Heart left ventricle (tissue), 16 donors: ENCODE measurements around the gene LRP1B. TPM values are rescaled to one million over a fixed set of nuclear protein-coding genes. Genes with fewer than 3 reads are reported as not detected.

Source experiments
- ATAC-seq, 4 donors: fragments of 200-7000 bp; cut with Tn5 transposase; one replicate each; pipeline ENCODE4 v1.9.1; 2020 to 2022; ENCODE audit warnings: moderate library complexity in 4 of 4, mild to moderate bottlenecking in 3 of 4, moderate number of reproducible peaks in 1 of 4
- DNase-seq, 5 donors: peaks; one replicate each; pipeline ENCODE4 v3.0.0-alpha.2; 2020
- H3K27ac ChIP-seq, 12 donors: fragments of 200-600 bp; sonication (generic) in 4 of 12; one replicate each; pipeline versions ENCODE4 v1.5.0 to v1.8.0; 2016 to 2022; ENCODE audit warnings: mild to moderate bottlenecking in 2 of 12
- H3K27me3 ChIP-seq, 9 donors: fragments of 200-600 bp; sonication (generic) in 2 of 9; one replicate each; pipeline versions ENCODE4 v1.5.1 to v1.8.0; 2016 to 2022; ENCODE audit warnings: mild to moderate bottlenecking in 3 of 9
- H3K36me3 ChIP-seq, 9 donors: fragments of 200-600 bp; sonication (generic) in 2 of 9; one replicate each; pipeline versions ENCODE4 v1.5.0 to v1.8.0; 2018 to 2022; ENCODE audit warnings: mild to moderate bottlenecking in 2 of 9
- H3K4me1 ChIP-seq, 12 donors: fragments of 200-600 bp; sonication (generic) in 4 of 12; one replicate each; pipeline versions ENCODE4 v1.5.0 to v1.8.0; 2016 to 2022; ENCODE audit warnings: mild to moderate bottlenecking in 3 of 12
- H3K4me3 ChIP-seq, 12 donors: fragments of 200-600 bp; sonication (generic) in 4 of 12; one replicate each; pipeline versions ENCODE4 v1.5.0 to v1.8.0; 2017 to 2022; ENCODE audit warnings: mild to moderate bottlenecking in 9 of 12, moderate library complexity in 4 of 12
- H3K9me3 ChIP-seq, 12 donors: fragments of 200-600 bp; sonication (generic) in 4 of 12; one replicate each; pipeline versions ENCODE4 v1.5.0 to v1.8.0; 2016 to 2022; ENCODE audit warnings: mild to moderate bottlenecking in 1 of 12
- POLR2A ChIP-seq, 2 donors: fragments of 450-650 bp; IDR thresholded peaks; one replicate each; pipeline ENCODE4 v1.6.1; 2017; ENCODE audit warnings: antibody characterized with exemption in 2 of 2, mild to moderate bottlenecking in 2 of 2, moderate library complexity in 2 of 2
- WGBS, 4 donors: extraction: QIAGEN DNeasy Blood & Tissue Kit in 2 of 4; methylation state at CpG; one replicate each; pipeline versions ENCODE4 v1.1.5 to v1.1.7; 2013 to 2018; 5-methylcytosine and 5-hydroxymethylcytosine counted together
- intact Hi-C, 10 donors: fragments of 100-400 bp; cut with DNase I; formaldehyde crosslinking; loops; one replicate each; pipeline versions ENCODE4 v1.11.1 to v1.14.2; 2022
- polyA plus RNA-seq, 2 donors: library from polyadenylated mRNA; stranded (reverse); fragments of 200-250 nt; gene quantifications; one replicate each; pipeline ENCODE4 v1.2.3, GENCODE V29; 2013
- total RNA-seq, 9 donors: library from RNA; depleted of rRNA in 2 of 9; stranded (reverse); fragments of >200 nt in 2 of 9; fragmentation: NEBNext Ultra II Directional in 3 of 9; extraction: Animal tissue kit (Norgen Biotek cat#: 25700) in 3 of 9; gene quantifications; one replicate each; pipeline versions ENCODE4 v1.1.0 to v1.2.4, GENCODE V29; 2016 to 2023
- TF ChIP-seq, protein P1 (sequence below), 12 donors: fragments of 200-600 bp; sonication (generic) in 4 of 12; IDR thresholded peaks; one replicate each; pipeline versions ENCODE4 v1.5.0 to v1.8.0; 2018 to 2022; ENCODE audit warnings: antibody characterized with exemption in 12 of 12, mild to moderate bottlenecking in 5 of 12
- donor health status: ischemic (EF 13 %, LVEDD 7.1; RV severe dilation, severe dysfunction).
- donor health status: healthy with polysubstance abuse.
- donor health status: DM: no; HTN: yes; CAD: no.
- donor health status: DM: no; HTN: no; CAD: no.
- donor health status: ischemic (EF 25% LVEDD 6.9; RV normal size, moderate dysfunction).
- donor health status: ischemic (EF 25% LVEDD 5.7; RV mildly dilated, moderate dysfunction).
- donor health status: healthy.
- donor health status: DM: yes; HTN: yes; CAD: no.
- donor health status: ischemic (EF 35%, LVEDD 5.7; RV mildly dilated, moderate dysfunction).
- donor health status: nonischemic (EF 11% LVEDD 7.7; RV severe dilation, severe dysfunction).
- donor health status: DM: yes; HTN: yes; CAD: no.
- donor health status: PGD.
- donor health status: ischemic (EF 29% LVEDD 5.4; RV normal size, mild dysfunction).
- donor health status: nonischemic (EF 23%, LVEDD 6.1; RV moderate dilation, normal function).

Gene LRP1B
- total and polyA plus RNA-seq, 11 donors, result 0.01 to 0.19 (median 0.11) TPM; not detected in 2

DNA sequence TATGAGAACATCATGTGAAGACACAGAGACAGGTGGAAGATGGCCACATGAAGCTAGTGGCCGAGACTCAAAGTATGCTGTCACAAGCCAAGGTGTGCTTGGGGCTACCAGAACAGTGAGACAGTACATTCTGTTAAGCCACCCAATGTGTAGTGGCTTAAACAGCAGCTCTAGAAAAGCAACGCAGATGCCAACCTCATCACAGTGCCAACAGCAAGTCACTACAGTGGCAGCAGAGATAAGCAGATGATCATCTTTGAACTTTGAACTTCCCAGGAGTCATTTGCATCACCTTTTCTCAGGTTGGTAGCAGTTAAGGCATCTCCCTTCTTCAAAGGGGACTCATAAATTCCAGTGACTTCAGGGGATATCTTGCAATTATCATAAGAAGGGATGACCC, 394.4 kb downstream of the LRP1B start:
- no peak overlapping the region for H3K4me3 ChIP-seq
- no peaks in the 10 kb centered on the region for H3K4me1 ChIP-seq
- WGBS, 4 donors, result 84 to 87% (median 86%) methylated on average over 2 of the region's 2 CpGs
- H3K9me3 ChIP-seq, result no peaks in the 10 kb centered on the region
- no peak overlapping the region for H3K27ac ChIP-seq
- ATAC-seq (no peak), DNase-seq (no peak)
- intact Hi-C loops, result no loop called here
- TF ChIP-seq POLR2A (IDR thresholded peaks at IDR 0.05), result no peak
- TF ChIP-seq, protein P1, sequence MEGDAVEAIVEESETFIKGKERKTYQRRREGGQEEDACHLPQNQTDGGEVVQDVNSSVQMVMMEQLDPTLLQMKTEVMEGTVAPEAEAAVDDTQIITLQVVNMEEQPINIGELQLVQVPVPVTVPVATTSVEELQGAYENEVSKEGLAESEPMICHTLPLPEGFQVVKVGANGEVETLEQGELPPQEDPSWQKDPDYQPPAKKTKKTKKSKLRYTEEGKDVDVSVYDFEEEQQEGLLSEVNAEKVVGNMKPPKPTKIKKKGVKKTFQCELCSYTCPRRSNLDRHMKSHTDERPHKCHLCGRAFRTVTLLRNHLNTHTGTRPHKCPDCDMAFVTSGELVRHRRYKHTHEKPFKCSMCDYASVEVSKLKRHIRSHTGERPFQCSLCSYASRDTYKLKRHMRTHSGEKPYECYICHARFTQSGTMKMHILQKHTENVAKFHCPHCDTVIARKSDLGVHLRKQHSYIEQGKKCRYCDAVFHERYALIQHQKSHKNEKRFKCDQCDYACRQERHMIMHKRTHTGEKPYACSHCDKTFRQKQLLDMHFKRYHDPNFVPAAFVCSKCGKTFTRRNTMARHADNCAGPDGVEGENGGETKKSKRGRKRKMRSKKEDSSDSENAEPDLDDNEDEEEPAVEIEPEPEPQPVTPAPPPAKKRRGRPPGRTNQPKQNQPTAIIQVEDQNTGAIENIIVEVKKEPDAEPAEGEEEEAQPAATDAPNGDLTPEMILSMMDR (IDR thresholded peaks at IDR 0.05), result no peak
- H3K36me3 ChIP-seq, result no peaks in the 10 kb centered on the region
- no peaks in the 10 kb centered on the region for H3K27me3 ChIP-seq

DNA sequence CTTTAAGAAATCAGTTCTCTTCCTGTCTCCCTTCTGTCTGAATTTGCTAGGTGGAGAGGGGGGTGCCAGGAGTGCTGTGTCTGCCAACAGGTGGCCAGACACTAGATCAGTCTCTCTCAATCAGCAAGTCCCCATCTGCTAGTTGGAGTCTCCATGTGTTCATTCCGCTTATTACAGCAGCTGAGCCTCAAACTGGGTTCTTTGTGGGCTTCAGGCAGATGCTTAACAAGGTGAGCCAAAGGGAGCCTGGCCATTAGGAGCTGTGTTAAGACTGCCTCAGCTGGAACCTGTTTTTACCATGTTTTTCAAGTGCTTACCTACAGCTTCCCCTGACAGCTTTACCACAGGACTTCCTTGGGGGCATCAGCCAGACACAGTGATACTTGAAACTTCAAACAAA, 401.9 kb downstream of the LRP1B start:
- Histone ChIP-seq H3K4me3 (no peak overlapping the region), H3K4me1 (no peaks in the 10 kb centered on the region), H3K27me3 (no peaks in the 10 kb centered on the region), H3K36me3 (no peaks in the 10 kb centered on the region), H3K27ac (no peak overlapping the region), H3K9me3 (no peaks in the 10 kb centered on the region)
- intact Hi-C loops, result no loop called here
- no peak for DNase-seq
- TF ChIP-seq POLR2A (IDR thresholded peaks at IDR 0.05), result no peak
- TF ChIP-seq, protein P1 (IDR thresholded peaks at IDR 0.05), result no peak
- no peak for ATAC-seq
- WGBS, 4 donors, result 57 to 80% (median 76%) methylated on average over 1 of the region's 1 CpG

DNA sequence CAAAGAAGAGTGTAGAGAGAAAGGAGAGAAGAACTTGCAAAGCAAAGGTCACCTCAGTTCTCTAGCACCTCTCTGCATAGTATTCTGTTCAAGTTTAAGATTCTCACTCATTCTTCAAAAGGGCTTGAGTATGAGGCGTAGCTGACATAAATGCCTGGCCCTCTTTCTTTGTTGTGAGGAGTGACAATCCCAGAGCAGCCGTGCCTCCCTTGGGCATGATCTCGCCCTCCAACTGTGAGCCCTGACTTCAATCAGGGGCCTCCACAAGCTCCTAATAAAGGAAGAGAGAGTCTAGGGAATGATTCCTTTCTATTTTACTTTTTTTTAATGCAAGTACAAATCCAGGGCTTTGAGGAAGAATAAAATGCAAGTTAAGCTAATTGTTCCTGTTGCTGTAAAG, 402.7 kb downstream of the LRP1B start:
- intact Hi-C loops, result no loop called here
- Histone ChIP-seq H3K4me1 (no peaks in the 10 kb centered on the region), H3K9me3 (no peaks in the 10 kb centered on the region), H3K4me3 (no peak overlapping the region), H3K27ac (no peak overlapping the region), H3K27me3 (no peaks in the 10 kb centered on the region), H3K36me3 (no peaks in the 10 kb centered on the region)
- DNase-seq (no peak), ATAC-seq (no peak)
- TF ChIP-seq POLR2A (IDR thresholded peaks at IDR 0.05), result no peak
- TF ChIP-seq, protein P1 (IDR thresholded peaks at IDR 0.05), result no peak
- 49 to 55% (median 54%) methylated on average over 3 of the region's 3 CpGs for WGBS, 4 donors

- DNase-seq (no peak), ATAC-seq (no peak)
- no peaks in the 10 kb centered on the region for H3K9me3 ChIP-seq
- H3K27ac ChIP-seq, result no peak overlapping the region
- TF ChIP-seq, protein P1 (IDR thresholded peaks at IDR 0.05), result no peak
- no peak for TF ChIP-seq POLR2A (IDR thresholded peaks at IDR 0.05)
- H3K4me1 ChIP-seq, result no peaks in the 10 kb centered on the region
- H3K36me3 ChIP-seq, result no peaks in the 10 kb centered on the region
- no peak overlapping the region for H3K4me3 ChIP-seq
- intact Hi-C loops, result no loop called here
- WGBS, 4 donors, result 74 to 82% (median 74%) methylated on average over 3 of the region's 3 CpGs
- no peaks in the 10 kb centered on the region for H3K27me3 ChIP-seq
Observed at GRCh38 chr2:141724426-141724825, 406.4 kb downstream of the LRP1B start.
